Prostate gland (tissue), 2 donors: ENCODE results near the gene PRRT4.

Experiments
- CTCF ChIP-seq, 4 experiments: fragments of 200-600 bp in 2 of 4; fragments of 450-650 bp in 2 of 4; sonication (generic) in 2 of 4; IDR thresholded peaks; 1 replicate in 3 of 4; 2 replicates in 1 of 4; pipeline ENCODE4 v1.5.1; 2016 to 2019; ENCODE audit warnings: antibody characterized with exemption in 4 of 4, mild to moderate bottlenecking in 2 of 4, moderate library complexity in 2 of 4
- POLR2A ChIP-seq: fragments of 450-650 bp; IDR thresholded peaks from one replicate; pipeline ENCODE4 v1.6.1; 2016; ENCODE audit warnings: antibody characterized with exemption, mild to moderate bottlenecking
- POLR2AphosphoS5 ChIP-seq: sonication (generic); formaldehyde crosslinking; IDR thresholded peaks from one replicate; pipeline ENCODE4 v1.6.1; 2017; ENCODE audit warnings: antibody characterized with exemption

GRCh38 chr7:128393526-128394330, 32.2 kb upstream of the PRRT4 start:
- TF ChIP-seq CTCF (IDR thresholded peaks at IDR 0.05) (no peak), POLR2AphosphoS5 (no peak), POLR2A (no peak)
